ENCODE measurements around the gene ZNF318. TPM values are rescaled to one million over a fixed set of nuclear protein-coding genes. Genes with fewer than 3 reads are reported as not detected.

The ZNF318 gene
- 5.4 and 7.6 TPM in 2 replicates for total RNA-seq

GRCh38 chr6:43369174-43370002 is at the start of gene ZNF318:
ZNF318 (minus strand) TSS chr6:43369647; CDS start chr6:43369365, 282 bp downstream.

GRCh38 chr6:43308101-43308989 is 61.1 kb downstream of the ZNF318 start, which contains the start of gene CRIP3:
CRIP3 (minus strand) TSS chr6:43308826; CDS start chr6:43308792, 34 bp downstream.

GRCh38 chr6:43297644-43298564 is 71.5 kb downstream of the ZNF318 start, which contains the start of gene SLC22A7:
SLC22A7 (plus strand) TSS chr6:43298260; CDS start chr6:43298359, 99 bp downstream.

Other genes starting within 250 kb of the ZNF318 start
- gene SRF, start 198.4 kb downstream of the ZNF318 start, total RNA-seq, result 11.8 TPM in 2 replicates
- 16.9 and 17.9 TPM in 2 replicates for gene CUL9, start 187.5 kb downstream of the ZNF318 start, total RNA-seq
- 44.8 and 59.2 TPM in 2 replicates for gene DNPH1, start 140.2 kb downstream of the ZNF318 start, total RNA-seq
- not detected in 2 replicates for gene TTBK1, start 126.2 kb downstream of the ZNF318 start, total RNA-seq
- gene SLC22A7, start 71.4 kb downstream of the ZNF318 start, total RNA-seq, result not detected in 2 replicates
- gene CRIP3, start 60.8 kb downstream of the ZNF318 start, total RNA-seq, result not detected in 2 replicates
- 11.6 and 12.1 TPM in 2 replicates for gene ABCC10, start 57.9 kb upstream of the ZNF318 start, total RNA-seq
- gene DLK2, start 85.9 kb upstream of the ZNF318 start, total RNA-seq, result 0.33 and 0.60 TPM in 2 replicates
- 8.0 and 11.6 TPM in 2 replicates for gene TJAP1, start 107.9 kb upstream of the ZNF318 start, total RNA-seq
- 0.09 and 0.11 TPM in 2 replicates for gene LRRC73, start 140.7 kb upstream of the ZNF318 start, total RNA-seq
- gene YIPF3, start 147.3 kb upstream of the ZNF318 start, total RNA-seq, result 97.2 and 114 TPM in 2 replicates
- 31.1 and 42.1 TPM in 2 replicates for gene POLR1C, start 147.4 kb upstream of the ZNF318 start, total RNA-seq
- gene XPO5, start 206.4 kb upstream of the ZNF318 start, total RNA-seq, result 19.9 and 23.8 TPM in 2 replicates
- gene POLH, start 206.5 kb upstream of the ZNF318 start, total RNA-seq, result 8.7 and 12.5 TPM in 2 replicates